Coronary artery (tissue), 2 donors: ENCODE data around the gene MEN1.
A peak's percentile ranks its signal among the peaks of the same experiment; 100 is the strongest.

Experiments used
- DNase-seq: peaks from one replicate; pipeline ENCODE4 v3.0.0-alpha.2; 2017; ENCODE audit warnings: low spot score
- H3K27ac ChIP-seq, 2 donors: fragments of 200-600 bp; sonication (generic); one replicate each; pipeline ENCODE4 v1.5.1; 2016 to 2019
- H3K4me3 ChIP-seq: fragments of 200-600 bp; sonication (generic); 2 replicates; pipeline ENCODE4 v1.5.1; 2016; ENCODE audit warnings: mild to moderate bottlenecking, moderate library complexity
- TF ChIP-seq, protein P1 (sequence below): fragments of 200-600 bp; sonication (generic); IDR thresholded peaks from one replicate; pipeline ENCODE4 v1.5.1; 2019; ENCODE audit warnings: antibody characterized with exemption

Gene MEN1

DNA sequence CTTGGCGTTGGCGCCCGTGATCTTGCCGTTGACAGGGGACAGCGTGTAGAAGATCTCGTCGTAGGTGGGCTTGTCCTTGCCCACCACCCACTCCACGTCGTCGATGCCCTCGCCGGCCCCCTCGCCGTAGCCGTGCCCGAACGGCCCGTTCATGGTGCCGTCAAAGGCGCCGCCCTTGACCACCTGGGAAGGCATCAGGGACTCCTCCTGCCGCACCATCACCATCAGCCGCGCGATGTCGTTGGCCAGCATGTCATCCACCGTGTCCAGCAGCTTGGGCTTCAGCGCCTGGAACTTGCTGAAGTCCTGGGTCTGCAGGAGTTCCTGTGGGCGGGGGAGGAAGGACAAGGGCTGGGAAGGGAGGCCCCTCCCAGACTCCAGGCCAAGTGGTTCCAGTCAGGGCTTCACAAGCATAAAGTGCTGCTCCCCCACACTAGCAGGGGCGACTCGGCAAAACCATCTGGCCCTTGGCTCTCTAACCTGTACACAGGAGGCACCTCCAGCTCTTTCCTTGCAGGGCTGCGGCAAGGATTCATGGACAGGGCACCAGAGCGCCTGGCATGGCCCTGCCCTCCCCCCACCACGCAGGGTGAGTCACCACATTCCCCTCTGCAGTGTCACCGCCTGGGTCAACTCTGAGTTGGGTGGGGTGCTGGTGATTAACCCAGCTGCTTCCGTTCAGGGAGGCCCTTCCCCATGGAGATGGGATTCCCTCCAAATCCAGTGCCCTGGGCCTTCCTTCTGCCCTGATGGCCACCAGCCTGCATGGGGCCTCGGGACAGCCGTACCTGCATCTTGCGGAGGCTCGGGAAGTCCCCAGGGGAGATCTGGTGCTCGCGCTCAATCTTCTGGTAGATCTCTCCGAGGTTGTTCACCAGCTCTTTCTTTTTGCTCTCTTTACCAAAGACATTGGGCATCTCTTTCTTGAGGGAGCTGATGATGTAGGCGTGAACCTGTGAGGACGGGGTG lies 44.5 kb upstream of the MEN1 start:
- DNase-seq: peak; percentile 97
- TF ChIP-seq, protein P1, sequence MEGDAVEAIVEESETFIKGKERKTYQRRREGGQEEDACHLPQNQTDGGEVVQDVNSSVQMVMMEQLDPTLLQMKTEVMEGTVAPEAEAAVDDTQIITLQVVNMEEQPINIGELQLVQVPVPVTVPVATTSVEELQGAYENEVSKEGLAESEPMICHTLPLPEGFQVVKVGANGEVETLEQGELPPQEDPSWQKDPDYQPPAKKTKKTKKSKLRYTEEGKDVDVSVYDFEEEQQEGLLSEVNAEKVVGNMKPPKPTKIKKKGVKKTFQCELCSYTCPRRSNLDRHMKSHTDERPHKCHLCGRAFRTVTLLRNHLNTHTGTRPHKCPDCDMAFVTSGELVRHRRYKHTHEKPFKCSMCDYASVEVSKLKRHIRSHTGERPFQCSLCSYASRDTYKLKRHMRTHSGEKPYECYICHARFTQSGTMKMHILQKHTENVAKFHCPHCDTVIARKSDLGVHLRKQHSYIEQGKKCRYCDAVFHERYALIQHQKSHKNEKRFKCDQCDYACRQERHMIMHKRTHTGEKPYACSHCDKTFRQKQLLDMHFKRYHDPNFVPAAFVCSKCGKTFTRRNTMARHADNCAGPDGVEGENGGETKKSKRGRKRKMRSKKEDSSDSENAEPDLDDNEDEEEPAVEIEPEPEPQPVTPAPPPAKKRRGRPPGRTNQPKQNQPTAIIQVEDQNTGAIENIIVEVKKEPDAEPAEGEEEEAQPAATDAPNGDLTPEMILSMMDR: no peak
- Histone ChIP-seq H3K27ac (peak overlapping the region; percentile 91), H3K4me3 (peak overlapping the region; percentile 53)

DNA sequence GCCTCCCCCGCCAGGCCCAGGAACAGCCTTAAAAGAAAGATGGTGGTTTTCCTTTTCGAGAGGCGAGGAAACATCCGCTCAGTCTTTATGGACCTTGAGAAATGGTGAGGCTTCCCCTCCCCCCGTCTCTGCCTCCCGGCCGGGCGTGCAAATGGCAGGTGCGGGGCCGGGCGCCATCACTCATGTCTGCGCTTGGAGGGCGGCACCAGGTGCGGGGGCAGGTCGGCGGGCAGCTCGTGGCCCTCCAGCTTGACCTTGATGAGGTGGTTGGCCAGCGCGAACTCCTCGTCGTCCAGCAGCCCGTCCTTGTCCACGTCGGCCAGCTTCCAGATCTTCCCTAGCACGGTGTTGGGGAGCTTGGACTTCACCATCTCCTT lies 43.8 kb upstream of the MEN1 start:
- TF ChIP-seq, protein P1: no peak
- peak overlapping the region; percentile 53 for H3K4me3 ChIP-seq
- no peak for DNase-seq
- peak overlapping the region; percentile 91 for H3K27ac ChIP-seq

DNA sequence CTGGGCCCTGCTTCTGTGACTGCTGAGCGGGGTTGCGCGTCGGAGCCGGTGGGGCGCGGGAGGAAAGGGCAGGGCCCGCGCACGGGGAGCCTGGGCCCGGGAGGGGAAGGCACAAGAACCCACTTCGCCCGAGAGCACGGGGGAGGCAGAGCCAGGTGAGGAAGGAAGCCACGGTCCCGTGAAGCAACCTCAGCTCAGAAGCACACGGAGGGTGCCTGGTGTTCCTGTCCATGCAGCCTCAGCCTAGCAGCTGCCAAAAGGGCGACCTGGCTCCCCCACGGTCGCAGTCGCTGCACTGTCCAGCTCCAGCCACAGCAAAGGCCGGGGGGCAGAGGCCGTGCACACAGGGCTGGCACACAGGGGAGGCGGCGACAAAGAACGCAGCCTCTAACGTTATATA lies 43.4 kb upstream of the MEN1 start:
- no peak overlapping the region for H3K4me3 ChIP-seq

DNA sequence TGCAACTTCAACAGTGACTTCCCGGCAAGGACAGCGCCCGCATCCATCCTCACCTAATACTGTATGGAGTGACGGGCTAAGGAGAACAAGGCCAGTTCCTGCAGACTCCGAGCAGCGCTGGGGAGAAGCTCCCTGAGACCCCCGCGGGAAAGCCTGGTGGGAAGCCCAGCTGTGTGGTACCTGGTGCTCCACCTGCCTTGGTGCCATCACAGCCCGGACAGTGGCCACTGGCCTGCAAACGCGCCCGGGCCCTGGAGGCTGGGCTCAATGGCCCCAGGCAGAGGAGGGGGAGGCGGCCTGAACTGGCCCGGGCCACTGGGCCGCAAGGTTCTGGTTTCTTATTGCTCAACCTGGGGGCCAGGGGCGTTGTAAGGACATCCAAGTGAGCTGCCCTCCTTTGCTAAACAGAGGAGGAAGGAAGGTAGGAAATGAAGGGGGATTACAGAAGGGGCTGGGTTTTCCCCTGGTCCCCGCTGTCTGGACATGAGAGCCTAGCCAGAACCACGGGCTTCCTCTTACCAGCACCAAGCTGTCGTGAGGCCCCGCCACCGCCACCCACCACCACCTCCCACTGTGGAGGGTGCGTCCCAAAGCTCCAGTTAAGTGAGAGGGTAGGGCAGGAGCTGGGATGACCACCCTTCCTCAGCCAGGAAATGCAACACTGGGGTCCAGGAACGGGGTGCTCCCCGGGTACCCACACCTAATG lies 42.6 kb upstream of the MEN1 start:
- Histone ChIP-seq H3K4me3 (no peak overlapping the region), H3K27ac (peak overlapping the region; percentile 91)
- TF ChIP-seq, protein P1: no peak
- no peak for DNase-seq

More for the DNA sequence above, 43.4 kb upstream of the MEN1 start:
- peak overlapping the region; percentile 91 for H3K27ac ChIP-seq
- no peak for DNase-seq
- TF ChIP-seq, protein P1: no peak

DNA sequence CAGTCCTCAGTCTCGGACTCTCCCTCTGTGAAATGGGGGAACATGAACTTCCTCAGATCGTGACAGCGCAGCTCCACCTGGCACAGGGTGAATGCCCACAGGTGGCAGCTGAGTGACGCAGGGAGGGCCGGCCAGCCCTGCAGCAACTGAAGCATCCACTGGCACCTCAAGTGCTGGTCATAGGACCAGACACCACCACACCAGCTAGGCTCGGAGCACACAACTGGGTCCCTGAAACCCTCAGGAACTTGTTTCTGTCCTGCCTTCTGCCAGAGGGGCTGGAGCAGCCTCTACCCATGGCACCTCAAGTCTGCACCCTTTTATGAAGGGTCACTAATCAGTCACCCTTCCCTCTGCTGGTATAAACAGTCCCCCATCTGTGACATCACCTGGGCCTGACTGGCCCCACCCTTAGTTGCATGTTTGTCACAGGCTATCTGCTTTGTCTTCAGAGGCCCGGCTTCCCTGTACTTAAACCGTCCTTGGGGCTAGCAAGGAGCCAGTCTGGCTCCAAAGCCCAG lies 41.5 kb upstream of the MEN1 start:
- Histone ChIP-seq H3K27ac (peak overlapping the region; percentile 91), H3K4me3 (no peak overlapping the region)
- no peak for DNase-seq
- TF ChIP-seq, protein P1: no peak

DNA sequence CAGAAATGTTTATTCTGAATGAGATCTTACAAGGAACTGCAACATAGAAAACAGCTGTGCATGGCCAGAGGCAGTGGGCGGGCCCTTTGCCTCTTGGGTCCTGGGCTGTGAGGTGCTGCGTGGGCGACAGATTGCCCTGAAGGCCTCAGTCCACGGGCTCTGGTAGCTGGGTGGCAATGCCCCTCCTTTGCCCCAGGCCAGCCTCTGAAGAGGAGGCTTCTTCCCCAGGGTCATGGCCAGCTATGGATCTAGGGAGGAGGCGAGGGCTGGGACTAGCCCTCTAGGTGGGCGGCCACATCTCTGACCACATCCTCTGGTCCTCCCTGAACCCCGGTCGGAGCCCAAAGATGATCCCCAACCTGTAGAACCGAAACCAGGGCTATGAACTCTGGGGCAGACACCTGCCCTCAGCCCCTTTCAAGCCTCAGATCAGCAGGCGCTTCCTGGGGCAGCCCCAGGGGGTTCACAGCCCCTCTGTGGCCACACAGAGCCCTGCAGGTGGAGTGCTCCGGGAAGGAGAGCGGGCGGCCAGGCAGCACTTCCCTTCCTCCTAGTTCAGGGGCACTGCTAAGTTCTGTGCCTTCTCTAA lies 40.7 kb upstream of the MEN1 start:
- no peak for DNase-seq

More for the DNA sequence above, 40.7 kb upstream of the MEN1 start:
- no peak overlapping the region for H3K4me3 ChIP-seq
- peak overlapping the region; percentile 25 to 91 for H3K27ac ChIP-seq
- TF ChIP-seq, protein P1: no peak
